OCI-LY7 (cell line): ENCODE results near the gene DCD.

Experiments used
- CTCF ChIP-seq: fragments of 200-600 bp; sonication (generic); conservative IDR thresholded peaks from 2 replicates; pipeline ENCODE4 v1.5.1; 2014; ENCODE audit warnings: mild to moderate bottlenecking, antibody characterized with exemption, low read length, moderate library complexity, mixed read lengths
- EZH2phosphoT487 ChIP-seq: fragments of 200-600 bp; sonication (generic); IDR thresholded peaks from 2 replicates; pipeline ENCODE4 v1.6.1; 2018; ENCODE audit warnings: low read depth, borderline replicate concordance, mild to moderate bottlenecking, mixed run types, antibody characterized with exemption, low read length, moderate library complexity, mixed read lengths

GRCh38 chr12:54608156-54608555, 40.0 kb downstream of the DCD start:
- TF ChIP-seq CTCF (no peak), EZH2phosphoT487 (no peak)
